Activated CD8-positive, alpha-beta memory T cell treated with anti-CD3 and anti-CD28 coated beads, Interleukin-2, amount 50 U/mL, for 1 hour (primary cell): Measurements from ENCODE around the gene PNPLA1.

Experiments used
- DNase-seq: peaks from one replicate; pipeline ENCODE4 v3.0.0-alpha.2; 2020; ENCODE audit errors: extremely low read depth

The PNPLA1 gene

GRCh38 chr6:36315921-36316320 is 46.1 kb downstream of the PNPLA1 start:
- DNase-seq: no peak

GRCh38 chr6:36317623-36318022 is 47.8 kb downstream of the PNPLA1 start:
- no peak for DNase-seq

GRCh38 chr6:36318690-36319435 is 49.0 kb downstream of the PNPLA1 start:
- DNase-seq: no peak

DNA sequence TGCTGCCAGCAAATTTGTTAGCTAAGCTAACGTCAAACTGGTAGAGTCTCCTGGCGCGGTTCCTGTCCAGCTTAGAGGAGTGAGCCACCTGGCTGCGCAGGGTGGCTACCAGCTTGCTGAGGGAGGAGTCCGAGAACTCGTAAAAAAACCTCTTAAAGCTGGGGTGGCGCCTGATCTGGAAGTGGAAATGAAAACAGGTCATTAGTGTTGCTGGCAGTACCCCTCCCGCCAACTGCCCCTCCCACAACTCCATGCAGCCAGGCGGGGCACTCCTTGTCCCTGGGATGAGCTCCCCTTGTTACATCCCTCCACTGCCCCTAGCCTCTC is 49.5 kb downstream of the PNPLA1 start:
- DNase-seq: no peak

GRCh38 chr6:36319821-36320220 is 50.0 kb downstream of the PNPLA1 start:
- DNase-seq: no peak

GRCh38 chr6:36320475-36320874 is 50.6 kb downstream of the PNPLA1 start:
- DNase-seq: no peak

- no peak for DNase-seq
These were observed 52.7 kb downstream of the PNPLA1 start for GRCh38 chr6:36322591-36322990.

GRCh38 chr6:36323062-36323461 is 53.2 kb downstream of the PNPLA1 start:
- DNase-seq: no peak

DNA sequence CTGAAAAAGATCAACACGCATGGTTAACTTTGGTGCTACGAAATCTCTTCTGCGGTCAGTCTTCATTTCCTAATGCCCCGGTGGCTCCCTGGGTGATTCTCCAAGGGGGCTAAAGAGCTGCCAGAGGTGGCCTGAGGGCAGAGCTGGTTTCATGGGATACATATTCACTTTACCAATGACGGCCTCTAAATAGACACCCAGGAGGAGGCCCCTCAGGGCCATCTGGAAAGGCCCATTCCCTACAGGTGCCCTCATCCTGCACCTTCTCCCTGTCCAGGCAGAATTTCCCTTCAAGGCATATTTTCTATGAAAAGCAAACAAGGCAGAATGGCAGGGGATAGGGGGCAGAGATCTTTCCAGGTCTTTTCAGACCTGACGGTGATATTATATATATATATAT is 54.3 kb downstream of the PNPLA1 start:
- no peak for DNase-seq

- no peak for DNase-seq
These were observed 54.9 kb downstream of the PNPLA1 start for GRCh38 chr6:36324715-36325114.

DNA sequence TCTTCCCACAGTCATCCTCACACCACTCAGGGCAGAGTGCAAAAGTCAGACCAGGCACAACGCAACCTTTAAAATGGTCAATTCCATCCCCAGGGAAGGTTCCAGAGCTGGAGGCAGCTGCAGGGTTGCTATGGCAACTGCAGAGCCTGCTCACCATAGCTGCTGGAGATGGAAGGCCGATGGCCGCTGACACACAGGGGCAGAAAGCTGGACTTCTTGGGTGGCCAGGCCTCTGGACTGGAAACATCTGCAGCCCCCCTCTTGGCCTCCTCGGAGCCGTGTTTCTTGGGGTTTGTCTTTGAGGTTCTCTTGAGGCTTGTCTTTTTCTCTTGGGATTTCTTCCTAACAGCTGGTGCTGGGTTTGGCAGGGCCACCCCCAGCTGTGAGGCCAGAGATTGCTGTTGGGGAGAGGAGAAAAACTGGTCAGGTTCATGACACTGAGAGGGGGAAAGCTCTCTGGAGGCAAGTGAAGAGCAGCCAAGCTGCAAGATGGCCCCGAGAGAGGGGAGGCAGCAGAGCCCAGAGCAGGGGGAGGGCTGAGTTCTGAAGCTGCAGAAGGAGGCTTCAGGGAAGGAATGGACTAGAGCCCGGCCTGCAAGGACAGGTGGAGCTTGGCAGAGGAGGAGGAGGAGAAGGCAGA is 56.6 kb downstream of the PNPLA1 start:
- no peak for DNase-seq

DNA sequence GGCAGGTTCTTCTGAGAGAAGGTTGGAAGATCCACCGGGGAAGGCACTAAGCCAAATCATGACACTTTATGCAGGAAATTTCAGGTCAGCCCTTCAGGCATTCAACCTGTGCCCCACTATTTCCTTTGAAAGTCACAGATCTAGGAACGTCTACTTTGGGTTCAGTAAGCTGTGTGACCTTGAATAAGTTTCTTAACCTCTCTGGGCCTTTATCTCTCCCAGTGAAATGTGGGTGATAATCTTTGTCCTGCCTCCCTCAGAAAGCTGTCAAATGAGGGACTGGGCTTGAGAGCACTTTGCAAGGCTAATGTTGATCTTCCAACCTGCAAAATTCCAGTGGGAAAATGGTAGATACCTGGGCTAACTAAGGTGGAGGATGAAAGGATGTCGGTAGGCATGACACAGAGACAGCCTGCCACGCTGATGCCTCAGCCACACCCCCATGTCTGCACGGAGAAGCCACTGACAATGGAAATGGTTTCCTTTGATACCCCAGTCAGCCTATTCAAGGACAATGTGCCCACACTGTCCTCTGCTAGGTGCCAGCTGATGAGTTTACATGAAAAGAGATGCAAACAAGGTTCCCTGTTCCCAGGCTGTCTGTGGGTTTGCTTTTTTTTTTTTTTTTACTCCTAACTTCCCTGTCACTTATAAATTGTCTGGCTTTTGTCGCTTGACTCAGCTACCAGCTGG is 57.5 kb downstream of the PNPLA1 start:
- no peak for DNase-seq

DNA sequence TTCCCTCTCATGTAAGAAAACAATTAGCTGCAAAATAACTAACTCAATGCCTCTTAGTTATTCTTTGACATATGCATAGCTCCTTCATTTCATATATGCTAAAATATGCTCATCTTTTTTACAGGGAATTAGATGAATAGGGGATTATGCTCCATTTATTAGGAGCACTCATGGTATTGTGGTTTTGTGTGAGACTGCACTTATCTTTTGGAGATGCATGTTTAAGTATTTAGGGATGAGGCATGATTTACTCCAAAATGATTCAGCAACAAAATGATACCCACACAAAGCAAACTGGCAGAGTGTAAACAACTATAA is 58.0 kb downstream of the PNPLA1 start:
- no peak for DNase-seq

- no peak for DNase-seq
These were observed 58.7 kb downstream of the PNPLA1 start for GRCh38 chr6:36328600-36328999.

- DNase-seq: no peak
These were observed 60.0 kb downstream of the PNPLA1 start for GRCh38 chr6:36329798-36330291.

DNA sequence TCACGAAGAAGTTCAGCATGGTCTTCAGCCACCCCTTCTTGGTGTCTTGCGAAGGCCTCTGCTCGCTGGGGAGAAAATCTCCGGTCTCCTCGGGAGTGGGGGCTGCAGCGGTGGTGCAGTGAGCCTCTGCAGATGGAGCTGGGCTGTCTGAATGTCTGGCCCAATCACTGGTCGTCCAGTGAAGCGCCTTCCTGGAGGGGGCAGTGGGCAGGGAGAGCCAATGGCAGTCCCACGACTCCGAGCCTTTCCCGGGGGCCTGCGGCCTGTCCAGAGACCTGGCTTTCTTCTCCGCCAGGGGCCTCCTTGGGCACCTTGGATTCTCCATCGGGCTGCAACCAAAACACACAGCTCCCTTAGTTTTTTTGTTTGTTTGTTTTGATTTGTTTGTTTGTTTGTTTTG is 60.5 kb downstream of the PNPLA1 start:
- DNase-seq: no peak

- DNase-seq: no peak
These were observed 61.5 kb downstream of the PNPLA1 start for GRCh38 chr6:36331381-36331780.

GRCh38 chr6:36333171-36333895 is 63.5 kb downstream of the PNPLA1 start:
- no peak for DNase-seq

GRCh38 chr6:36333931-36334725 is 64.3 kb downstream of the PNPLA1 start:
- DNase-seq: no peak

- DNase-seq: no peak
These were observed 65.1 kb downstream of the PNPLA1 start for GRCh38 chr6:36334832-36335459.
